GM18498 (cell line): ENCODE data around the gene TNPO3.
"Not testable (repeated sequence)": the region's sequence is repeated elsewhere in the genome, so short reads cannot be mapped to it uniquely, and the experiment has no call there.

Experiments used
- ATAC-seq: cut with Tn5 transposase; IDR thresholded peaks from one replicate; pipeline ENCODE4 v1.9.1; 2021; ENCODE audit warnings: mild to moderate bottlenecking, moderate library complexity; ENCODE audit not compliant: unreplicated experiment

TNPO3 gene

DNA sequence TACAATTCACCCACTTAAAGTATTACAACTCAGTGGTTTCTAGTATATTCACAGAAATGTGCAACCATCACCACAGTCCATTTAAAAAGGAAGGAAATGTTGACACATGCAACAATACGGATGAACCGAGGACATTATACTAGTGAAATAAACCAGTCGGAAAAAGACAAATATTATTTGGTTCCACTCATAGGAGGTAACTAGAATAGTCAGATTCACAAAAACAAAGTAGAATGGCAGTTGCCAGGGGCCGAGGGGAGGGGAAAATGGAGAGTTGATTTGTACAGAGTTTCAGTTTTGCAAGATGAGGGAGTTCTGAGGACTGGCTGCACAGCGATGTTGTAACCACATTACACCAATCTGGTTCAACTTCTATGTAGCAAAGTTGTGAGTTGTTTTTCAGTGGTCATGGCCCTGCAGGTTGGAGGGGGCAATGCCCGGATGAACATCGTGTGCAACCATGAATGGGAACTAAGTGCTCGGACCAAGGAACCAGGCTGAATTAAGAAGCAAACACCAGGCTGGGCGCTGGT lies 17.6 kb upstream of the TNPO3 start:
- ATAC-seq = no peak

- ATAC-seq = no peak
Measured at GRCh38 chr7:129069021-129069420, 14.1 kb upstream of the TNPO3 start.

DNA sequence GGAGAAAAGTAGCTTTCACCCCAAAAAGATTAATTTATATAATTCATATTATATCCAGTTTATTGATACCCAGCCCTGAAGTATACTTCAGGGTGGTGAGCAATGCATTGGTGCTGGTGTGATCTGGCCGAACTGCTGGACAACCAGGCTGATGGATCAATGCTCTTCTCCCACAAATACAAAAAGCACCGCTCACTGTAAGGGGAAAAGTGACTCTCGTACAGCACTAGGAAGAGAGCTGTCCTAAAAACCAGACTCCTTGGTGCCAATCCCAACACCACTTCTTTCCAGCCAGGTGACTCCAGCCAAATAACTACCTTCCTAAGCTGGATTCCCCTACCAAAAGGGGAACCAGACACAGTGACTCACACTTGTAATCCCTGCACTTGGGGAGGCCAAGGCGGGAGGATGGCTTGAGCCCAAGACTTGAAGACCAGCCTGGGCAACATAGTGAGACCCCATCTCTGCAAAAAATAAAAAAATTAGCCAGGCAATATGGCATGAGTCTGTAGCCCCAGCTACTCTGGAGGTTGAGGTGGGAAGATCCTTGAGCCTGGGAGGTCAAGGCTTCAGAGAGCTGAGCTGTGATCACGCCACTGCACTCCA lies 13.1 kb upstream of the TNPO3 start:
- ATAC-seq = no peak

DNA sequence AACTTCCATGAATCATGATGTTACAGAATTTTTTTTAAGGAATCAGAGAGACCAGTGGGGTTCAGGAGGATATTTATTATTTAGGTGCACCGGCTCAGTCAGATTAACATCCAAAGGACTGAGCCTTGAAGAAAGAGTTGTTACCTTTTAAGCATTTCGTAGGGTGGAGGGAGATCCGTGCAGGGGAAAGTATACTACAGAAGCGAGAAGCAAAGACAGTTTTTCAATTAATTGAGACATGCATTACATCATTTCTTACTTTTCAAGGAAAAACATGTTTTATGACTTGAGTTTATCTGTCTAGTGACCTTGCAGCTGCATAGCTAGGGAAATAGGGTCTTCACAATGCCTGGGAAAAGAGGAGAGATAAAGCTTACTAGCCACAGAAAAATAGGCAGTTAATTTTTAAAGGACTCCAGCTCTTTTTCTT lies 12.2 kb upstream of the TNPO3 start:
- ATAC-seq = not testable (repeated sequence)

GRCh38 chr7:129066290-129067131 lies 11.6 kb upstream of the TNPO3 start:
- ATAC-seq = no peak

GRCh38 chr7:129055861-129056464 lies 1.1 kb upstream of the TNPO3 start:
- ATAC-seq = no peak

DNA sequence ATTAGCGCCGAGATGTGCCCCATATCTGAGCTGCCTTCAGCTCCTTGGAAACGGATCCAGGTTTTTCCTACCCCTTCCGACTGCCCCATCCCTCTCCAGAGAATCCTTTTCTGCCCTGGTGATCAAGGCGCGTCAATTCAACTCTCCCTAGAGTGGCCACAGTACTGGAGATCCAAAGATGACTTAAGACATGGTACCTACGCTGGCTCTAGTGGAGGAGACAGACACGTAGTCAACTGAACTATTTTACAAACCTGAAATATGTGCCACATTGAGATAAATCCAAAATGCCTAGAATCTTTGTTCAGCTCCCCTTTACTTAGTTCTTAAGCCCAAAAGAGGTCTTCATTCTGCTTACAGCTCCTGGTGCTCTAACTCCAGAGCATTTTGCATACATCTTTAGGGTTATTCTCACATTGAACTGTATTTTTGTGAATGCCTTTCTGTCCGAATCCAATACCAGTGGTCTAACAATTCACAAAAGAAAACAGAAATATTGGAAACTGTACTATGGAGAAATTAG lies 444 bp upstream of the TNPO3 start:
- peak; percentile 34 for ATAC-seq

DNA sequence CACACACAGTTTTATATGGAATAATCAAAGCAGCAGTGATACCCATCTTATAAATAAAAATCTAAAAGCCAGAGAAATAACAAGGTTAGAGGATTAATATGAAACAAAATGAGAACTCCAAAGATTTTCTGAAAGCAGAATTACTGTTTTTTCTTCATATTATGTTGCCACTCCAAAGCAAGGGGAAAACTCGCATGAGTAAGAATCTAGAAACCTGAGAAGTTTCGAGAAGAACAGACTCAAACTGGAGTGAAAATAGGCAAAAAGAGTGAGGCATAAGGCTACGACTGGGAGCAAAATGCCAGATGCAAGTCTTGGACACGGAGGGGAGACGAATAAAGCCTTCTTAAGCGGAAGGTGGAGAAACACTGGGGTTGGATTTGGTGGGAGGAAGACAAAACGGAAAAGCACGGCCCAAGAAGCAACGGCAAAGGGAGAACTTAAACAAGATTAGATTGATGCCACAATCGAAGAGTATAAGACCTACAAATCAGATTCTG lies 923 bp downstream of the TNPO3 start:
- no peak for ATAC-seq

GRCh38 chr7:129052441-129052840 lies 2.5 kb downstream of the TNPO3 start:
- ATAC-seq = no peak

DNA sequence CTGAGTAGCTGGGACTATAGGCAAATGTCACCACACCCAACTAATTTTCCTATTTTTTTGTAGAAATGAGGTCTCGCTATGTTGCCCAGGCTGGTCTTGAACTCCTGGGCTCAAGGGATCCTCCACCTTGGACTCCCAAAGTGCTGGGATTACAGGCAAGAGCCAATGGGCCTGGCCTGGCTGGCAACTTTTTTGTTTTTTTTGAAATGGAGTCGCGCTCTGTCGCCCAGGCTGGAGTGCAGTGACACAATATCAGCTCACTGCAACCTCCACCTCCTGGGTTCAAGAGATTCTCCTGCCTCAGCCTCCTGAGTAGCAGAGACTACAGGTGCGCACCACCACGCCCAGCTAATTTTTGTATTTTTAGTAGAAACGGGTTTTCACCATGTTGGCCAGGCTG lies 3.5 kb downstream of the TNPO3 start:
- ATAC-seq = not testable (repeated sequence)

DNA sequence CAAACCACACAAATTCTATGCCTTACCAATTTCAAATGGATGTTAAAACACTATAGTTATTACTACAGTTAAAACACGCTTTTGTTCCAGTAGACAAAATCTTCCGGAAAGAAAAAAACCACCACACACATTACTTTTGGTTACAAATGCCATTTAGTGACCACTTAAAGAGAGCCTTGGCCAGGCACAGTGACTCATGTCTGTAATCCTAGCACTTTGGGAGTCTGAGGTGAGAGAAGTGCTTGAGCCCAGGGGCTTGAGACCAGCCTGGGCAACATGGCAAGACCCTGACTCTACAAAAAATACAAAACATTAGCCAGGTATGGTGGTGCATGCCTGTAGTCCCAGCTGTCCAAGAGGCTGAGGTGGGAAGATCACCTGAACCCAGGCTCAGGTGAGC lies 7.2 kb downstream of the TNPO3 start:
- no peak for ATAC-seq

DNA sequence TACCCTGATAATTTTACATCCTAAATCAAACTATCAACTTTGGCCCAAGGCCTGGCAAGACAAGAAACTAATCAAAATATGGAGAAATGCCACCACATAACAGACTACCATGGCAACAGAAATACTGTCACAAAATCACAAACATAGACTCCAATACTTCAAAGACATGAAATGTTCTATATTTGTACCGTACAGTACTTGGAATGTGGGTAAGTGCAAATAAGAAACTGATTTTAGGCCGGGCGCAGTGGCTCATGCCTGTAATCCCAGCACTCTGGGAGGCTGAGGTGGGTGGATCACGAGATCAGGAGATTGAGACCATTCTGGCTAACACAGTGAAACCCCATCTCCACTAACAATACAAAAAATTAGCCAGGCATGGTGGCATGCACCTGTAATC lies 9.2 kb downstream of the TNPO3 start:
- no peak for ATAC-seq

DNA sequence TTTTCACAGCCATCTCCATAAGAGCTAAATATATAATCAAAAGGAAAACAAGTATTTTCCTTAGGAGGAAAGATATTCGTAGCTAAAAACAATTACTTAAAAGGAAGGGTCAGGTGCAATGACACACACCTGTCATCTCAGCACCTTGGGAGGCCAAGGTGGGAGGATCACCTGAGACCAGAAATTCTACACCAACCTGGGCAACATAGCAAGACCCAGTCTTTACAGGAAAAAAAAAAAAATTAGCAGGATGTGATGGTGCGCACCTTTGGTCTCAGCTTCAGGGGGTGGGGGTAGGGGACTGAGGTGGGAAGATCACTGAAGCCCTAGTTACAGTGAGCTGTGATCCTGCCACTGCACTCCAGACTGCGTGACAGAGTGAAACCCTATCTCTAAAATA lies 11.9 kb downstream of the TNPO3 start:
- ATAC-seq = no peak

- ATAC-seq = no peak
Measured at GRCh38 chr7:129041142-129042085, 13.5 kb downstream of the TNPO3 start.

DNA sequence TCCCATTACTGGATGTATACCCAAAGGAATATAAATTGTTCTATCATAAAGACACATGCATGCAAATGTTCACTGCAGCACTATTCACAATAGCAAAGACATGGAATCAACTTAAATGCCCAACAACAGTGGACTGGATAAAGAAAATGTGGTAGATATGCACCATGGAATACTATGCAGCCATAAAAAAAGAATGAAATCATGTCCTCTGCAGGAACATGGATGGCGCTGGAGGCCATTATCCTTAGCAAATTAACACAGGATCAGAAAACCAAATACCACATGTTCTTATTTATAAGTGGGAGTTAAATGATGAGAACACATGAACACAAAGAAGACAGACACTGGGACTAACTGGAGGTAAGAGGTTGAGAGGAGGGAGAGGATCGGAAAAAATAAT lies 16.4 kb downstream of the TNPO3 start:
- not testable (repeated sequence) for ATAC-seq

DNA sequence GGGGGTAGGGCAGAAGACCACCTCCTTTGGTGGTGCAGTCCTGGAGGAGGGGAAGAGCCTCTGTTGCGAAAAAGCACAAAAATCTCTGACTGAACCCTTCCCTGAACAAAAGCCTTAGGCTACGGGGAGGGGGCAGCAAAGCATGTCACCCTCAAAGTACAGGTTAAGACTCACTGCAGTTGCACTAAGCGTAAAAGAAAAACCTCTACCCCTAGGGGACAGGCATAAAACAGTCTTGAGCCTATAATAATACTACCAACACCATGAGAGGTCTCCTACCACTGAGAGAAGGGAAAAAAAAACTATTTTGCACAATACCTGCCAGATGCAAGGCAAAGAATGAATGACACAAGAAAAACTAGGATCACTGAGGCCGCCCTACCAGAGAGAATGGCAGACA lies 17.3 kb downstream of the TNPO3 start:
- no peak for ATAC-seq

GRCh38 chr7:129032017-129032416 lies 22.9 kb downstream of the TNPO3 start:
- ATAC-seq = no peak

GRCh38 chr7:129030440-129030839 lies 24.5 kb downstream of the TNPO3 start:
- no peak for ATAC-seq

DNA sequence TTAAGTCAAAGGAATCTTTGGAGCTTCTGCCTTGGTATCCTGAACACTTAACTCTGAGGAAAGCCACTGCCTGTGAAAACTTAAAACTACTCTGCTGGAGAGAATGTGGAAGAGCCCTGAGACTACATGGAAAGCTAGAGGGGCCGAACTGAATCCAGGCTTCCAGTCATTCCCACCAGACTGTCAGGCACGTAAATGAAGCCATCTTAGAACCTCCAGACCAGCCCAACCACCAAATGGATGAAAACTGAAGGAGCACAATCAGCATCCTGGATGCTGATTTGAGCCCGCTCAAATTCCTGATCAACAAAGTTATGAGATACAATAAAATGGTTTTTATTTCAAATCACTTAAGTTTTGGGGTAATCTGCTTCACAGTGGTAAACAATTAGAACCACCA lies 30.8 kb downstream of the TNPO3 start:
- no peak for ATAC-seq

GRCh38 chr7:129021656-129022055 lies 33.3 kb downstream of the TNPO3 start:
- no peak for ATAC-seq
